ENCODE data around the gene NADK. TPM values are rescaled to one million over a fixed set of nuclear protein-coding genes. Genes with fewer than 3 reads are reported as not detected.

The NADK gene
- total and polyA plus RNA-seq, 2 donors (not counting 1 experiment from before 2014, with no cell fraction given) = 149 to 184 TPM

DNA sequence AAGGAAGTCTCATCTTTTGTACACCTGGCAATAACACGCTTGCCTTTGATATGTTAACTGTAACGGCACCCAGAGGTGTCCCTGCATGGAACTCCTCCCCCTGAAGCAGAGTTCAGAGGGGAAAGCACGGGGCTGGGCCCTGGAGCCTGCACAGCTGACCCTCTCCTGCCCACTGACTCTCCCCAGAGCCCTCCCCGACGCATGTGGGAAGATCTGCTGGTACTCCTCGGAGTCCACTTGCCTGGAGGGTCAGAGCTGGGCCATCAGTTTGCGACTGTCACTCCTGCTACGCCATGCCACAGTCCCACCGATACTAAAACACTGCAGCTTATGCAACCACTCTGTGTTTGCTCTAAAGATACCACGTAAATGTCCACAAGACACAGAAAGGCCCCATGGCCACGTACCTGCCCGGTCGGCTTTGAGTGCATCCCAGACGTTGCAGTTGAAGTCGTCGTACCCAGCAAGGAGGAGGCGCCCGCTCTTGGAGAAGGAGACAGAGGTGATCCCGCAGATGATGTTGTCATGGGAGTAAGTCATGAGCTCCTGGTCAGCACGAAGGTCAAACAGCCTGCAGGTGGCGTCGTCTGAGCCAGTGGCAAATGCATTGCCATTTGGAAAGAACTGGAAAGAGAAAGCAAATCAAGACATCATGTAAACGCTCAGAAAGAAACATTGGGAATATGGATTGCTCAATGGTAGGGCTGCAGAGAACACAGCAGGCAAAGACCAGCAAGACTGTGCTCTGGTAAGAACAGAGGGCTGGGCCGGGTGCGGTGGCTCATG, 10.6 kb upstream of the NADK start:
- H3K27me3 ChIP-seq (replicated peaks in 1 of 4; ENCODE audit: control extremely low read depth in 1 of 4, control insufficient read depth in 3 of 4, insufficient read depth in 4 of 4, low read length in 3 of 4) = no peaks in the 10 kb centered on the region
- peaks cover 6 to 88% of the 10 kb centered on the region in 2 experiments for H3K36me3 ChIP-seq (replicated peaks in 1 of 2; ENCODE audit: control extremely low read depth in 1 of 2, control insufficient read depth in 1 of 2, extremely low read depth in 1 of 2, insufficient read depth in 2 of 2, low read length in 1 of 2)
- 92% methylated on average over 23 of the region's 25 CpGs for WGBS (ENCODE audit: insufficient coverage)
- Mint-ChIP-seq H3K9me3 (ENCODE audit: insufficient read depth) (no peaks in the 10 kb centered on the region), H3K4me3 (no peak overlapping the region), H3K27ac (peak overlapping the region; percentile 34), H3K4me1 (peaks cover 8% of the 10 kb centered on the region), H3K27me3 (no peaks in the 10 kb centered on the region)
- DNase-seq (no peak), ATAC-seq (ENCODE audit: low read depth) (no peak)
- intact Hi-C loops (cut with micrococcal nuclease) = no loop called here
- POLR2A ChIA-PET = interaction anchor here (0.9 kb wide), 1 partner anchor 9 kb away, joined by 3 read pairs; no protein-coding TSS in a partner anchor
- no peaks in the 10 kb centered on the region for H3K9me3 ChIP-seq (ENCODE audit: control extremely low read depth in 1 of 3, control insufficient read depth in 2 of 3, insufficient read depth in 1 of 3, low read length in 2 of 3)
- H3K9ac ChIP-seq (ENCODE audit: low read length) = no peak overlapping the region
- H3K27ac ChIP-seq (ENCODE audit: low read length in 2 of 2) = no peak overlapping the region
- no peak overlapping the region for H3K4me3 ChIP-seq (ENCODE audit: control extremely low read depth in 1 of 5, extremely low read depth in 1 of 5, insufficient read depth in 1 of 5, low read depth in 2 of 5, low read length in 4 of 5)
- no peak overlapping the region for H3K4me2 ChIP-seq (replicated peaks; ENCODE audit: low read depth, low read length, poor library complexity, severe bottlenecking)
- H3K79me2 ChIP-seq (ENCODE audit: control insufficient read depth, insufficient read depth, low read length) = peaks cover 74% of the 10 kb centered on the region
- no peak overlapping the region for H2AFZ ChIP-seq (ENCODE audit: insufficient read depth, low read depth, low read length, poor library complexity, severe bottlenecking)
- H3K4me1 ChIP-seq (ENCODE audit: control insufficient read depth in 2 of 2, insufficient read depth in 2 of 2, low read length in 2 of 2) = no peaks in the 10 kb centered on the region
- H4K20me1 ChIP-seq (ENCODE audit: control insufficient read depth, insufficient read depth, low read length, poor library complexity, severe bottlenecking) = peaks cover 43% of the 10 kb centered on the region
- CTCF ChIA-PET = interaction anchor here (0.6 to 2.9 kb wide), 10 partner anchors 9 to 120 kb away, joined by 3 to 15 read pairs (median 4); partner anchors contain the start of gene NADK
- TF ChIP-seq, protein P1, sequence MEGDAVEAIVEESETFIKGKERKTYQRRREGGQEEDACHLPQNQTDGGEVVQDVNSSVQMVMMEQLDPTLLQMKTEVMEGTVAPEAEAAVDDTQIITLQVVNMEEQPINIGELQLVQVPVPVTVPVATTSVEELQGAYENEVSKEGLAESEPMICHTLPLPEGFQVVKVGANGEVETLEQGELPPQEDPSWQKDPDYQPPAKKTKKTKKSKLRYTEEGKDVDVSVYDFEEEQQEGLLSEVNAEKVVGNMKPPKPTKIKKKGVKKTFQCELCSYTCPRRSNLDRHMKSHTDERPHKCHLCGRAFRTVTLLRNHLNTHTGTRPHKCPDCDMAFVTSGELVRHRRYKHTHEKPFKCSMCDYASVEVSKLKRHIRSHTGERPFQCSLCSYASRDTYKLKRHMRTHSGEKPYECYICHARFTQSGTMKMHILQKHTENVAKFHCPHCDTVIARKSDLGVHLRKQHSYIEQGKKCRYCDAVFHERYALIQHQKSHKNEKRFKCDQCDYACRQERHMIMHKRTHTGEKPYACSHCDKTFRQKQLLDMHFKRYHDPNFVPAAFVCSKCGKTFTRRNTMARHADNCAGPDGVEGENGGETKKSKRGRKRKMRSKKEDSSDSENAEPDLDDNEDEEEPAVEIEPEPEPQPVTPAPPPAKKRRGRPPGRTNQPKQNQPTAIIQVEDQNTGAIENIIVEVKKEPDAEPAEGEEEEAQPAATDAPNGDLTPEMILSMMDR (IDR thresholded peaks at IDR 0.05) = no peak
- no peak for TF ChIP-seq EZH2 (IDR thresholded peaks at IDR 0.05; ENCODE audit: borderline replicate concordance, insufficient read depth, low read depth, low read length, poor library complexity, severe bottlenecking)

DNA sequence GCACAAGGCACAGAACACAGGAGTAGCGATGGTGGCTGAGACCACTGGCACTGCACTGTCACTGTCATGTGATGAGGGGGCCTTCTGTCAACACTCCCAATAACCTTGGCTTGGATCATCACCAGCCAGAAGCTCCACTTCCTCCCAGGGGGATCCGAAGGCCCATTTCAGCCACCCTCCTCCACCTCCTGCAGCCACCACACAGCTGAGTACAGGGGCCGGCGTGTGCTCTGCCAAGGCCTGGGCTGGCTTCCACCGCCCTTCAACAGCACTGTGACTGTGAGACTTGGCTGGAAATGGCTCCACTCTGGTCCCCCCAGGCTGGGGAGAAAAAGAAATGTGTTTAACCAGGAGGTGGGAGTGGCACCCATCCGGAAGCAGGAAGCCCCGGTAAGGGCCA, 9.9 kb upstream of the NADK start:
- H3K4me1 Mint-ChIP-seq = peaks cover 8% of the 10 kb centered on the region
- TF ChIP-seq, protein P1 (IDR thresholded peaks at IDR 0.05) = no peak
- no peak for TF ChIP-seq EZH2 (IDR thresholded peaks at IDR 0.05; ENCODE audit: borderline replicate concordance, insufficient read depth, low read depth, low read length, poor library complexity, severe bottlenecking)
- Histone ChIP-seq H3K9me3 (ENCODE audit: control extremely low read depth in 1 of 3, control insufficient read depth in 2 of 3, insufficient read depth in 1 of 3, low read length in 2 of 3) (no peaks in the 10 kb centered on the region), H3K9ac (ENCODE audit: low read length) (no peak overlapping the region), H3K79me2 (ENCODE audit: control insufficient read depth, insufficient read depth, low read length) (peaks cover 73% of the 10 kb centered on the region), H3K27ac (ENCODE audit: low read length in 2 of 2) (no peak overlapping the region), H4K20me1 (ENCODE audit: control insufficient read depth, insufficient read depth, low read length, poor library complexity, severe bottlenecking) (peaks cover 36% of the 10 kb centered on the region), H2AFZ (ENCODE audit: insufficient read depth, low read depth, low read length, poor library complexity, severe bottlenecking) (no peak overlapping the region), H3K36me3 (replicated peaks in 1 of 2; ENCODE audit: control extremely low read depth in 1 of 2, control insufficient read depth in 1 of 2, extremely low read depth in 1 of 2, insufficient read depth in 2 of 2, low read length in 1 of 2) (peaks cover 6 to 81% of the 10 kb centered on the region in 2 experiments), H3K4me1 (ENCODE audit: control insufficient read depth in 2 of 2, insufficient read depth in 2 of 2, low read length in 2 of 2) (peaks cover 5 to 7% of the 10 kb centered on the region in 2 donors), H3K4me3 (ENCODE audit: control extremely low read depth in 1 of 5, extremely low read depth in 1 of 5, insufficient read depth in 1 of 5, low read depth in 2 of 5, low read length in 4 of 5) (no peak overlapping the region), H3K27me3 (replicated peaks in 1 of 4; ENCODE audit: control extremely low read depth in 1 of 4, control insufficient read depth in 3 of 4, insufficient read depth in 4 of 4, low read length in 3 of 4) (no peaks in the 10 kb centered on the region), H3K4me2 (replicated peaks; ENCODE audit: low read depth, low read length, poor library complexity, severe bottlenecking) (no peak overlapping the region)
- no peak overlapping the region for H3K4me3 Mint-ChIP-seq
- WGBS (ENCODE audit: insufficient coverage) = 55% methylated on average over 5 of the region's 7 CpGs
- H3K9me3 Mint-ChIP-seq (ENCODE audit: insufficient read depth) = no peaks in the 10 kb centered on the region
- ATAC-seq (ENCODE audit: low read depth) = no peak
- intact Hi-C loops (cut with micrococcal nuclease) = no loop called here
- CTCF ChIA-PET = interaction anchor here (0.8 to 2.9 kb wide), 5 partner anchors 9 to 121 kb away, joined by 3 to 15 read pairs (median 8); partner anchors contain the start of gene NADK
- POLR2A ChIA-PET = no interaction called here
- DNase-seq = no peak
- H3K27me3 Mint-ChIP-seq = no peaks in the 10 kb centered on the region
- peak overlapping the region; percentile 53 for H3K27ac Mint-ChIP-seq
